Measurements from ENCODE around the gene HSPBAP1.

Gene HSPBAP1, protein sequence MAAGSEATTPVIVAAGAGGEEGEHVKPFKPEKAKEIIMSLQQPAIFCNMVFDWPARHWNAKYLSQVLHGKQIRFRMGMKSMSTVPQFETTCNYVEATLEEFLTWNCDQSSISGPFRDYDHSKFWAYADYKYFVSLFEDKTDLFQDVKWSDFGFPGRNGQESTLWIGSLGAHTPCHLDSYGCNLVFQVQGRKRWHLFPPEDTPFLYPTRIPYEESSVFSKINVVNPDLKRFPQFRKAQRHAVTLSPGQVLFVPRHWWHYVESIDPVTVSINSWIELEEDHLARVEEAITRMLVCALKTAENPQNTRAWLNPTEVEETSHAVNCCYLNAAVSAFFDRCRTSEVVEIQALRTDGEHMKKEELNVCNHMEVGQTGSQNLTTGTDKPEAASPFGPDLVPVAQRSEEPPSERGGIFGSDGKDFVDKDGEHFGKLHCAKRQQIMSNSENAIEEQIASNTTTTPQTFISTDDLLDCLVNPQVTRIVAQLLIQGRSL

DNA sequence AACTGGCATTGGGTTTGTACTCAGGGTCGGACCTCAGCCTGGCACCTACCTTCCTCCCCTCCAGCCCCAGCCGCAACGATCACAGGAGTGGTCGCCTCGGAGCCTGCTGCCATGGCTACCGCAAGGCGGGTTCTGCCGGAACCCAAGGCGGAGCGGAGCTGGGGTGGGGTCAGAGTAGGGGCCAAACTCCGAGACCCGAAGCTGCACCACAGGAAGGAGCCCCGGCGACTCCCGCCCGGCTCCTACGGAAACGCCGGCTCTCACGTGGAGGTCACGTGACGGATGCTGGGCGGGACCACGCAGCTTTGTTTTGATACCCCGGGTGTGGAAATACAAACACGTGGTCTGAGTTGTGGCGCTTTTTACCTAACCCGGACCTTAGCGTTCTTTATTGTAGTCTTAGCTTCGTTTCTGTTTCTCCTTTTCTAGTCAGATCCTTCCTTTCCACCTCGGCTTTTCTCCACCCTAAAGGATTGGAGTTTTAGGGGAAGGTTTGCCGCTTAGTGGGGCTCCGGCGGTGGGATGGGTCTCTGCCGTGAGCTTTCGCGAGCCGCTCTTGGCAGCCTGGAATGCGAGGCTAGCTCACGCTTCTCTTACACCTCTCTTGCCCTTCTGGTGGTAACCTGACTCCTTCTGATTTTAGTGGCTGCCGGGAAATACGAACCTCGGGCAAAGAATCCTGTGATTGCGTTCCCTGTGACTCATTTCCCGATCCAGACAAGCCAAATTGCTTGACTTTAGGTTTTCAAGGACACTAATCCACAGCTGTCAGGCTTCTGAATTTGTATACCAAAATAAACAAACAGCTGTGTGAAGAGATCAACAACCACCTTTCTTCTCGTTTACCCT, at the start of gene HSPBAP1:
TSS of gene HSPBAP1 (minus strand) at position 264 of the 849 bp plus-strand sequence. CDS start at position 113, 151 bp downstream.
- no peaks in the 10 kb centered on the region for H3K9me3 Mint-ChIP-seq
- peak; percentile 55 for ATAC-seq
- no peaks in the 10 kb centered on the region for H3K36me3 Mint-ChIP-seq (ENCODE audit: low read depth)
- H3K27me3 Mint-ChIP-seq: no peaks in the 10 kb centered on the region
- peak within 1 kb of the TSS; percentile 73 for H3K27ac Mint-ChIP-seq
- peaks cover 25% of the 10 kb centered on the region for H3K4me1 Mint-ChIP-seq
- DNase-seq: peak; percentile 93
- H3K4me3 Mint-ChIP-seq: no peak within 1 kb of the TSS

DNA sequence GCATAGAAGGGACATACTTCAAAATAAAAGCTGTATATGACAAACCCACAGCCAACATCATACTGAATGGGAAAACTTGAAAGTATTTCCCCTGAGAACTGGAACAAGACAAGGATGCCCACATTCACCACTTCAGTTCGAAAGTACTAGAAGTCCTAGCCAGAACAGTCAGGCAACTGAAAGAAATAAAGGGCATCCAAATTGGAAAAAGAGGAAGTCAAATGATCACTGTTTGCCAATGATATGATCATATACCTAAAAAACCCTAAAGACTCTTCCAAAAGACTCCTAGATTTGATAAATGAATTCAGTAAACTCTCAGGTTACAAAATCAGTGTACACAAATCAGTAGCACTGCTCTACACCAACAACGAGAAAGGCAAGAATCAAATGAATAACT, 42.0 kb upstream of the HSPBAP1 start:
- Mint-ChIP-seq H3K27me3 (no peaks in the 10 kb centered on the region), H3K36me3 (ENCODE audit: low read depth) (peaks cover 19% of the 10 kb centered on the region), H3K27ac (no peak overlapping the region), H3K4me1 (no peaks in the 10 kb centered on the region), H3K4me3 (no peak overlapping the region), H3K9me3 (no peaks in the 10 kb centered on the region)
- ATAC-seq: no peak
- no peak for DNase-seq

DNA sequence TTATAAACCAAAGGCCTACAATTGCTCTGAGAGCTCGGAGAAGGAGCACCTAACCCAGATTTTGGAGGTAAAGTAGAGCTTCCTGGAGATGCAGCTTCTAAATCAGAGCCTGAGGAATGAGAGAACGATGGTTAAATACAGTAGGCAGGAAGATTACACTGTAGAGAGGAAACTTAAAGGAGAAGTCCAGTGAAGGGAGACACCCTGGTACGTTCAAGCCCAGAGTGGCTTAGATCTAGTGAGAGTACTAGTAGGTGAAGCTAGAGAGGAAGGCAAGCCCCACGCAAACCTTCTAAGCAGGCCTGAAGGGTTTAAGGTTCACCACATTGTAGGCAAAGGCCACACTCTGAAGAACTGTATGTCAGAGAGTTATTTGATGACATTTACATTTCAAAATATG, 34.6 kb upstream of the HSPBAP1 start:
- Mint-ChIP-seq H3K4me1 (no peaks in the 10 kb centered on the region), H3K4me3 (no peak overlapping the region), H3K9me3 (no peaks in the 10 kb centered on the region), H3K27me3 (no peaks in the 10 kb centered on the region), H3K27ac (no peak overlapping the region), H3K36me3 (ENCODE audit: low read depth) (peaks cover 15% of the 10 kb centered on the region)
- ATAC-seq (no peak), DNase-seq (no peak)

DNA sequence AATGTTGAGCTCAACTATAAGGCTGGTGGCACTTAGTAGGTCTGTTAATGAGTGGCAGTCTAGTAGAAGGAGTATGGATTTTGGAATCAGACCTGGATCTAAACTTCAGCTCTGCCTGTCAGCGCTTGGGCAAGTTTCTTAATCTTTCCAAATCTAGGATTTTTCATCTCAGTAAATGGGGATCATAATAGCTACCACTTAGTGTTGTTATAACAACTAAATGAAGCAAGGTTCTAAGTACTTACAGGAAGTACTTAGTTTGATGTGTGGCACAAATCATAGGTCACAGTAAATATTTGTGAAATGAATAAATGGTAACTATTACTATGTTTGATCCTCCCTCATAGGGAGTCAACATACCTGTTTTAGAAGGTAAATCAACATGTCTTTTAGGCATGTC, 32.6 kb upstream of the HSPBAP1 start:
- H3K36me3 Mint-ChIP-seq (ENCODE audit: low read depth): peaks cover 15% of the 10 kb centered on the region
- ATAC-seq (no peak), DNase-seq (no peak)
- no peak overlapping the region for H3K4me3 Mint-ChIP-seq
- H3K27ac Mint-ChIP-seq: no peak overlapping the region
- H3K4me1 Mint-ChIP-seq: no peaks in the 10 kb centered on the region
- no peaks in the 10 kb centered on the region for H3K9me3 Mint-ChIP-seq
- H3K27me3 Mint-ChIP-seq: no peaks in the 10 kb centered on the region

DNA sequence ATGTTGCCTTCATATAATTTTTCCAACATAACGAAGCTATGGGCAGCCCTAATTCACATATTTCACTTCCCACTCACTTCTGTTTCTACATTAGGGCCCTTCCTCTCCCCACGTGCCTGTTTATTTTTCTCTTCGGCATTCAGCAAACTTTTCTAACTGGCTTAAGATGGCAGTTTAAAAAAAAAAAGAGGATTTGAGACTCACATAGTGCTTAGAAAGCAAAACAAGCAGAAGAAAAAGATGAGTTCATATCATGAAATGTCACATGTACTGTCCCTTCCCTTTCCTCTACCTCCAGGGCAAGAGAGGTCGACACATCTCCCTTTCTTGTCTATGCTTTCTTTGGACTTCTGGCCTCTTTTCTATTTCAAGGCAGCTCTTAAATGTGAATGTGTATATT, 31.8 kb upstream of the HSPBAP1 start:
- Mint-ChIP-seq H3K9me3 (no peaks in the 10 kb centered on the region), H3K27me3 (no peaks in the 10 kb centered on the region), H3K36me3 (ENCODE audit: low read depth) (peaks cover 15% of the 10 kb centered on the region), H3K4me1 (no peaks in the 10 kb centered on the region), H3K4me3 (no peak overlapping the region), H3K27ac (no peak overlapping the region)
- DNase-seq (no peak), ATAC-seq (no peak)

DNA sequence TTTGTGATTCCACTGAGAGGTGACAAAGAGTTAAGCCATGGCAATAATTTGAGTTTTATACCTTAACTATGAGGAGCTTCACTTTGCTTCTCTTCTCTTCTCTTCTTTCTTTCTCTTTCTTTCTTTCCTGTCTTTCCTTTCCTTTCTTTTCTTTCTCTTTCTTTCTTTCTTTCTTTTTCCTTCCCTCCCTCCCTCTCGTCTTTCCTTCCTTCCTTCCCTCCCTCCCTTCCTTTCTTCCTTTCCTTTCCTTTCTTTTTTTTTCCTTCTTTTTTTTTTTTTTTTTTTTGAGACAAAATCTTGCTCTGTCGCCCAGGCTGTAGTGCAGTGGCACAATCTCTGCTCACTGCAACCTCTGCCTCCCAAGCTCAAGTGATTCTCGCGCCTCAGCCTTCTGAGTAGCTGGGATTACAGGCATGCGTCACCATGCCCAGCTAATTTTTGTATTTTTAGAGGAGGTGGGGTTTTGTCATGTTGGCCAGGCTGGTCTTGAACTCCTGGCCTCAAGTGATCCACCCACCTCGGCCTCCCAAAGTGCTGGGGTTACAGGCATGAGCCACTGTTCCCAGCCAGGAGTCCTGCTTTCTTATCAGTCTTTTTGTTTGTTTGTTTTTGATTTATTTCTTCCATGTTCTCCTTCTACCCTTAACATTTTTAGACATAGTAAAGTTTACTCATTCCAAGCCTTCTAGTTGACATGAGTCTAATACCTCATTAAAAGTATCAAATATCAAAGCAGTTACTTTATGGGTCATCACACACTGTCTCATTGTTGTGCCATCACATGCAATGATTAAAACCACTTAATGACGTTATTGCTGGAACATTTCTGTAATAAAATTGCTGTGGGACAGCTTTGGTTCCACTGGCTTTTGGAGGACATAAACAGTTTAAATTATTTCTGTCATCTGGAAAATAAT, 31.1 kb upstream of the HSPBAP1 start:
- peaks cover 15% of the 10 kb centered on the region for H3K36me3 Mint-ChIP-seq (ENCODE audit: low read depth)
- no peaks in the 10 kb centered on the region for H3K4me1 Mint-ChIP-seq
- ATAC-seq (no peak), DNase-seq (no peak)
- H3K9me3 Mint-ChIP-seq: no peaks in the 10 kb centered on the region
- H3K27ac Mint-ChIP-seq: no peak overlapping the region
- H3K27me3 Mint-ChIP-seq: no peaks in the 10 kb centered on the region
- H3K4me3 Mint-ChIP-seq: no peak overlapping the region

DNA sequence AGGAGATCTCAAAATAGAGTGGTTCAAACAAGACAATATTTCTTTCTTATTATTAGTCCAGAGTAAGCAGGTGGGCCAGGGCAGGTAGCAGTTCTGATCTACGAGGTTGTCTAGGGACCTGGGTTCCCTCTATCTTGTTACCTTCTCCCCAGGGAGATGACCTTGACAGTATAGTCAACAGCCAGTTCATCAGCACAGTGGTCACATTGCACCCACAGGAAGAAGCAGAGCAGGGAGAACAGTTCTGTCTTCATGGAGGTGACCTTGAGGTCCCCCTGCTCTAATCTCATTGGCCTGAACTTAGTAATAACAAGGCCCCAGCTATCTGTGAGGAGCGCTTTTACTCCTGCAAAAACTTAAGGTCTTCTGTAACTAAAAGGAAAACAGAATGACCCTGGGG, 23.0 kb upstream of the HSPBAP1 start:
- Mint-ChIP-seq H3K4me3 (no peak overlapping the region), H3K9me3 (no peaks in the 10 kb centered on the region), H3K36me3 (ENCODE audit: low read depth) (peaks cover 3% of the 10 kb centered on the region), H3K27ac (no peak overlapping the region), H3K4me1 (no peaks in the 10 kb centered on the region), H3K27me3 (no peaks in the 10 kb centered on the region)
- DNase-seq (no peak), ATAC-seq (no peak)

DNA sequence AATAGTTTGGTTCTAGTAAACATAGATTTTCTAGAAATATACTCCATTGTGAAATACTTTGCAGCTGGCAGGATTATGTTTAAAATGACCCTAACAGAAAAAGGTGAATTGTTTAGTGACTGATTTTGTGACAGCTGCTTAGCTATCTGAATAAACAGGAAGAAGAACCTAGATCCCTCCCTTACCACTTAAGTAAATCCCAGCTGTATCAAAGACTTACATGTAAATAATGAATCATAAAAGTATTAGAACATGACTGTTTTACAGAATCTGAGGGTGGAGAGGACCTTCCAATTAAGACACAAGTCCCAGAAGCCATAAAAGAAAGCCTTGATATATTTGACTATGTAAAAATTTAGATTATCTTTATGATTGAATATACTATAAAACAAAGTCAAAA, 17.1 kb upstream of the HSPBAP1 start:
- Mint-ChIP-seq H3K36me3 (ENCODE audit: low read depth) (peaks cover 7% of the 10 kb centered on the region), H3K9me3 (no peaks in the 10 kb centered on the region), H3K27ac (no peak overlapping the region), H3K4me3 (no peak overlapping the region), H3K4me1 (no peaks in the 10 kb centered on the region), H3K27me3 (no peaks in the 10 kb centered on the region)
- DNase-seq (no peak), ATAC-seq (no peak)

DNA sequence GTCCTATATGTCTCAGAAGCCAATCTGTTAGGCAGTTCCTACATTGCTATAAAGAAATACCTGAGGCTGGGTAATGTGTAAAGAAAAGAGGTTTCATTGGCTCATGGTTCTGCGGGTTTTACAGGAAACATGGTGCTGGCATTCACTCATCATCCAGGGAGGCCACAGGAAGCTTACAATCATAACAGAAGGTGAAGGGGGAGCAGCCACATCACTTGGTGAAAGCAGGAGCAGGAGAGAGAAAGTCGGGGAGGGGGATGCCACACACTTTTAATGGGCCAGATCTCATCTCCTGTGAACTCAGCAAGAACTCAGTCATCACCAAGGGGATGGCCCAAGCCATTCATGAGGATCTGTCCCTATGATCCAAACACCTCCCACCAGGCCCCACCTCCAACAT, 10.3 kb upstream of the HSPBAP1 start:
- Mint-ChIP-seq H3K4me1 (peaks cover 3% of the 10 kb centered on the region), H3K36me3 (ENCODE audit: low read depth) (peaks cover 7% of the 10 kb centered on the region), H3K27ac (no peak overlapping the region), H3K27me3 (no peaks in the 10 kb centered on the region), H3K4me3 (no peak overlapping the region), H3K9me3 (no peaks in the 10 kb centered on the region)
- no peak for DNase-seq
- ATAC-seq: no peak

DNA sequence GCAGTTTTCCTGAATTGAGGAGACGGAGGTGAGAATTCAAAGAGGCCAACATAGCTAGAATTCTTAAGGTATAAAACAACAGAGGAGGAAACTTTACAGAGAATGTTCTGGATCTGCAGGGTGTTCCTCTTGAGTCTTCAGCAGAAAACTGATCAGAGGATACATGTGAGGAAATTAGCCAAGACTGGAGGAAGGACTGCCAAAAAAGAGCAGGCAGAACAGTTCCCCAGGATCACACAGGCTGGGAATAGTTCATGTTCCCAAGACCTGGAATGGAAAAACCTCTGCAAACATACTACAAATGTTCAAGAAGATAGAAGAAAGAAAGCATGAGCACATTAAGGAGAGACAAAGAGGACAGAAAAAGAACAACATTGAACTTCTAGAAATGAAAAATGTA, 8.7 kb upstream of the HSPBAP1 start:
- Mint-ChIP-seq H3K9me3 (no peaks in the 10 kb centered on the region), H3K4me3 (no peak overlapping the region), H3K36me3 (ENCODE audit: low read depth) (peaks cover 2% of the 10 kb centered on the region), H3K4me1 (peaks cover 3% of the 10 kb centered on the region), H3K27me3 (no peaks in the 10 kb centered on the region), H3K27ac (no peak overlapping the region)
- ATAC-seq (no peak), DNase-seq (no peak)

DNA sequence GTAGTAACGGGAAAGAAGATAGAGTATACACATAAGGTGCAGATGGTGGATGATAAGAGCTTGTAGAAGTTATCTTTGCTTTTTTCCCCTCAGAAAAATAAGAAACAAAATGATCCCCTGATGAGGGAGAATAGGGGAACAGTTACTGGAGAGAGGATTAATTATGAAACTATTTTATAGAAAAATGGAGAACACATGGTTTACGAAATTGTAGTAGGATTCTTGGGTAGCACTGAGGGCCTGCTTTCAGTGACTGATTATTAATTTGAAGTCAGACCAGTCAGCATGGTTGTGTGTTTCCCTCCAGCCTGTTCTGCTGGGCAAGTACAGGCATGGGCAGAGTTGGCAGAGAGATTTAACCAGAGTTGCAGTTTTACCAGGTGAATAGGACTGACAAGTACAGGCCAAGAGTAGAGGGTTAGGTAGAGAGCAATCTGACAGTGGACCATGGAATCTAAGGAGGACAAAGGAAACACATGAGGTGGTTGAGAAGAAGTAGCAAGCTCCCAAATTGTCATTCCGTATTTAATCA, 7.1 kb upstream of the HSPBAP1 start:
- no peak for DNase-seq
- Mint-ChIP-seq H3K27ac (no peak overlapping the region), H3K4me1 (peaks cover 14% of the 10 kb centered on the region), H3K27me3 (no peaks in the 10 kb centered on the region), H3K4me3 (no peak overlapping the region), H3K9me3 (no peaks in the 10 kb centered on the region), H3K36me3 (ENCODE audit: low read depth) (peaks cover 2% of the 10 kb centered on the region)
- ATAC-seq: no peak

DNA sequence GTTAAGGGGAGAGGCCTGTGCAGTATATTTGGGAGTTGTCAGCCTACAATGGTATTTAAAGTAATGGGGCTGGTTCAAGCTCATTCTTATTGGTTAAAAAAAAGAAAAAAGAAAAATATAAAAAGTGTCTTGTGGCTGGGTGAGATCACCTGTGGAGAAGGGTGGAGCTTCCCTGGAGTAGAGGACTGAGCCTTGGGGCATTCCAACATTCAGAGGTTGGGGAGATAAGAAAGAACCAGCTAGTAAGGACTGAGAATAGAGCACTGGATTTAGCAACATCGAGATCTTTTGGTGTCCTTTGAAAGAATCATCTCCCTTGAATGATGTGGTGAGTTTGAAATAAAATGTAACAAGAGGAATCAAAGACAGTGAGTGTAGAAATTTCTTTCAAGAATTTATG, 6.4 kb upstream of the HSPBAP1 start:
- DNase-seq (no peak), ATAC-seq (no peak)
- H3K9me3 Mint-ChIP-seq: no peaks in the 10 kb centered on the region
- no peak overlapping the region for H3K4me3 Mint-ChIP-seq
- no peaks in the 10 kb centered on the region for H3K27me3 Mint-ChIP-seq
- peaks cover 17% of the 10 kb centered on the region for H3K4me1 Mint-ChIP-seq
- H3K27ac Mint-ChIP-seq: no peak overlapping the region
- peaks cover 2% of the 10 kb centered on the region for H3K36me3 Mint-ChIP-seq (ENCODE audit: low read depth)

DNA sequence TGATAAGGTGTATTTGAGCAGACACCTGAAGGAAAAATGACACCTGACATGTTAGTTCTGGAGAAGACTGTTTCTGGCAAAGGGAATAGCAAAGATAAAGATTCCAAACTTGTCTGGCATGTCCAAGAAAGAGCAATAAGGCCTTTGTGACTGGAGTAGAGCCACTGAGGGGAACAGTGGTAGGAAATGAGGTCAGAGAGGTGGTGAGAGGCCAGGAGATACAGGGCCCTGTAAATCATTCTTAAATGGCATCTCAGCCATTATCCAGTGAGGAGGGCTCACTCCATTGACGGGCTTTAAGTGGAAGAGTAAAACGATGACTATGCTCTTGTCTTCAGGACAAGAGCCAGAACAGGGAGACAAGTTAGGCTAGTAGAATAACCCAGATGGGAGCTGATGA, 5.7 kb upstream of the HSPBAP1 start:
- no peak for DNase-seq
- ATAC-seq: no peak

DNA sequence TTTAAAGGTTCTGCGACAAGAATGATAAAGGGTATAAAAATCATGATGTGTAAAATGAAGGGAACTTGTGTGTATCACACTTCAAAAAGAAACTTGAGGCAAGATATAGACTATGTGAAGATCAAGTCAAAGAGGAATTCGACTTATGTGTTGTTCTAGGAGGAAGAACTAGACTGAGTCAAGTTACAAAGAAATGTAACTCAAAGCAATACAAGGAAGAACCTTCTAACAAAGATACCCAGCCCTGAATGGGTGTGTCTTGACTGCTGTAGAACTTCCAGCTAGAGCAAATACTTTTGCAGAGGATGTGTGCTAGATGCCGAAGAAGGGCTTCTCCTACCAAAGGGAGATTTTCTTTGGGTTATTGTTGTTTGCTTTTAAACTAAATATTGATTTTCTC, 3.7 kb upstream of the HSPBAP1 start:
- no peaks in the 10 kb centered on the region for H3K9me3 Mint-ChIP-seq
- H3K36me3 Mint-ChIP-seq (ENCODE audit: low read depth): peaks cover 2% of the 10 kb centered on the region
- no peak overlapping the region for H3K27ac Mint-ChIP-seq
- DNase-seq (no peak), ATAC-seq (no peak)
- peaks cover 22% of the 10 kb centered on the region for H3K4me1 Mint-ChIP-seq
- no peaks in the 10 kb centered on the region for H3K27me3 Mint-ChIP-seq
- H3K4me3 Mint-ChIP-seq: no peak overlapping the region

More for the DNA sequence above, 5.7 kb upstream of the HSPBAP1 start:
- Mint-ChIP-seq H3K36me3 (ENCODE audit: low read depth) (peaks cover 2% of the 10 kb centered on the region), H3K4me3 (no peak overlapping the region), H3K4me1 (peaks cover 21% of the 10 kb centered on the region), H3K27me3 (no peaks in the 10 kb centered on the region), H3K27ac (no peak overlapping the region), H3K9me3 (no peaks in the 10 kb centered on the region)
